ENCODE data around the gene PRXL2B. TPM values are rescaled to one million over a fixed set of nuclear protein-coding genes. Genes with fewer than 3 reads are reported as not detected.

PRXL2B gene
- total RNA-seq, 4 donors from 2014 or later, result 0.52 to 2.7 (median 1.1) TPM

DNA sequence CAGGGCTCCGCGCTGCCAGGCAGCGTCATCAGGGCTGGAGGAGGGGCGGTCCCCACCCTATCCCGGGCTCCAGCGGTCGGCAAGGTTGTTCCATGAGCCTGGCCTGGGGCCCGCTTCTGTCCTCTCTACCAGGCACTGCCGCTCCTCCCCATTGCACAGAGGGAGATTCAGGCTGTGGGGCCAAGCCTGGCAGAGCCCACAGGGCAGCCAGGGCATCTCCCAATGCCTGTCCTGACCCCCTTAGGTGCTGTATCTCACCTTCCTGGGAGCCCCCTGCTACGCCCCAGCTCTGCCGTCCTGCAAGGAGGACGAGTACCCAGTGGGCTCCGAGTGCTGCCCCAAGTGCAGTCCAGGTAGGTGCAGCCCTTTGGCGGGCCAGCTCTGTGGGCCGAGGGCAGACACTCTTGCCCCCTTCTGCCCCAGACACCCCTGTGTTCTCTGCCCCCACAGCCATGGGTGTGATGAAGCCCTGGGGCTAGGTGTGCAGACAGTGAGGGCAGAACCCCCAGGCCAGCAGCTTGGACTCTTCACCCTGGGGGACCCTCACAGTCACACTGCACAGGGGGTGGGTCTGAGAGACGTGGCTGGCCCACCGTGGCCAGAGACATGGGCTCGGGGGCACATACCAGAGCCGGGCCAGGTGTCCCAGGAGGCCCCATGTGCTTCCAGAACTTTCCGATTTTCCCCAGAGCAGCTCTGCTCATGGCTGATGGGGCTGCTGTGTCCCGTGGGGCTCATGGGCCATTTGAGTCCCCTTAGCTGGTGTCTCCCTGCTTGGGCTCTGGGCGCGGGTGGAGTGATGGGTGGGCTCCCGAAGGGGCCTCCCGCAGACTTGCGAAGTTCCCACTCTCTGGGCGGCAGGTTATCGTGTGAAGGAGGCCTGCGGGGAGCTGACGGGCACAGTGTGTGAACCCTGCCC is 28.8 kb upstream of the PRXL2B start:
- Histone ChIP-seq H3K27ac (peak overlapping the region; percentile 71 to 87 (median 85)), H3K4me1 (peaks cover 7 to 21% of the 10 kb centered on the region in 2 donors), H3K36me3 (no peaks in the 10 kb centered on the region), H3K9me3 (no peaks in the 10 kb centered on the region), H3K4me3 (peak overlapping the region; percentile 68 to 96 (median 72)), H3K27me3 (peaks cover 0 to 4% (median 0%) of the 10 kb centered on the region in 3 donors)
- ATAC-seq (no peak), DNase-seq (no peak)
- TF ChIP-seq POLR2A (IDR thresholded peaks at IDR 0.05) (no peak), CTCF (IDR thresholded peaks at IDR 0.05 in 4 of 5, conservative IDR thresholded peaks at IDR 0.05 in 1 of 5) (no peak)
- in situ Hi-C loops (cut with MboI; ENCODE audit: low sequenced_read_pairs in 4 of 4) (no loop called here), intact Hi-C loops (cut with DNase I; ENCODE audit: low total_unique reads) (loop anchor here (10.0 kb wide), 1 partner anchor 87 kb away; no protein-coding TSS in a partner anchor)

DNA sequence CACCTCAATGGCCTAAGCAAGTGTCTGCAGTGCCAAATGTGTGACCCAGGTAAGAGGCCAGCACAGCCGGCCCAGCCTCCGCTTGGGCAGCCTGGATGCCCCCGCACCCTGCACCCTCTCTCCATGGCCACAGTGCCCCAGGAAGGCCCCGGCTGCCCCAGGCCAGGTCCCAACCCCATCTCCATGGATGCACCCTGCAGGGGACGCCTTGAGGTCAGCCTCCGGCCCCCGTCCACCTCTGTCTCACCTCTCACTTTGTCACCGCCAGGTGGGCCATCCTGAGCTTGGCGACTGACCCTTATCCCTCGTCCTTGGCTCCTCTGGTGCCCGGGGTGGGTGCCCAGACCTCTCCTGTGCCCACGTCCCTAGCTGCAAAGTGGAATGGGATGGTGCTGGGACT is 28.2 kb upstream of the PRXL2B start:
- in situ Hi-C loops (cut with MboI; ENCODE audit: low sequenced_read_pairs in 4 of 4) (no loop called here), intact Hi-C loops (cut with DNase I; ENCODE audit: low total_unique reads) (loop anchor here (10.0 kb wide), 1 partner anchor 86 kb away; no protein-coding TSS in a partner anchor)
- DNase-seq, result no peak
- no peaks in the 10 kb centered on the region for H3K36me3 ChIP-seq
- no peak overlapping the region for H3K27ac ChIP-seq
- no peaks in the 10 kb centered on the region for H3K9me3 ChIP-seq
- no peak overlapping the region for H3K4me3 ChIP-seq
- no peak for ATAC-seq
- peaks cover 7 to 21% of the 10 kb centered on the region in 2 donors for H3K4me1 ChIP-seq
- no peak for TF ChIP-seq POLR2A (IDR thresholded peaks at IDR 0.05)
- TF ChIP-seq CTCF (IDR thresholded peaks at IDR 0.05 in 4 of 5, conservative IDR thresholded peaks at IDR 0.05 in 1 of 5), result no peak
- H3K27me3 ChIP-seq, result peaks cover 0 to 4% (median 0%) of the 10 kb centered on the region in 3 donors

- DNase-seq (no peak), ATAC-seq (no peak)
- no peak for TF ChIP-seq POLR2A (IDR thresholded peaks at IDR 0.05)
- TF ChIP-seq CTCF (IDR thresholded peaks at IDR 0.05 in 4 of 5, conservative IDR thresholded peaks at IDR 0.05 in 1 of 5), result no peak
- H3K27me3 ChIP-seq, result peaks cover 0 to 4% (median 0%) of the 10 kb centered on the region in 3 donors
- in situ Hi-C loops (cut with MboI; ENCODE audit: low sequenced_read_pairs in 4 of 4) (no loop called here), intact Hi-C loops (cut with DNase I; ENCODE audit: low total_unique reads) (loop anchor here (10.0 kb wide), 1 partner anchor 86 kb away; no protein-coding TSS in a partner anchor)
- H3K4me1 ChIP-seq, result peaks cover 7 to 21% of the 10 kb centered on the region in 2 donors
- no peak overlapping the region for H3K27ac ChIP-seq
- no peaks in the 10 kb centered on the region for H3K9me3 ChIP-seq
- H3K4me3 ChIP-seq, result no peak overlapping the region
- no peaks in the 10 kb centered on the region for H3K36me3 ChIP-seq
Measured at GRCh38 chr1:2558861-2559260, 27.7 kb upstream of the PRXL2B start.

DNA sequence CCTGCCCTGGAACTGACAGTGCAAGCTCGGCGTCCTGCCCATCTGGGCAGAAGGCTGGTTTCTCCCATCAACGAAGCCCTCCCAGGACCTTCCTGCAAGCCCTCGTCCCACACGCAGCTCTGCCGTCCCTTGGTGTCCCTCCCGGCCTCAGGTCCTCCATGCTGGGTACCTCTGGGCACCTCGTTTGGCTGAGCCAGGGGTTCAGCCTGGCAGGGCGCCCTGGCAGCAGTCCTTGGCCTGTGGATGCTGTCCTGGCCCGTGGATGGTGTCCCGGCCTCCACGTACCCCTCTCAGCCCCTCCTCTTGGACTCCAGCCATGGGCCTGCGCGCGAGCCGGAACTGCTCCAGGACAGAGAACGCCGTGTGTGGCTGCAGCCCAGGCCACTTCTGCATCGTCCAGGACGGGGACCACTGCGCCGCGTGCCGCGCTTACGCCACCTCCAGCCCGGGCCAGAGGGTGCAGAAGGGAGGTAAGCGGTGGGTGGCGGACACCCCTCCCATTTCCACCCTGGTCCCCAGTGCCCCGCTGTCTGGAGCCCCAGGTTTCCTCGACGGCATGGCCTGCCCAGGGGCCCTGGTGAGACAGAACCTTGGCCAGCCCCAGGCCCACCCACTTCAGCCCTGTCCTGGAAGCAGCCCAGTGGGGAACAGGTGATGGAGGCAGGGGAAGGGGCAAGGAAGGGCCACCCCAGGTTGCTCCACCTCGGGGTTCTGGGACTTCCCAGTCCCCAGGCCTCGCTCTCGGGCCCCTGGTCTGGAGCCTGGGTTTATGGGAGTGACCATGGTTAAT is 26.9 kb upstream of the PRXL2B start:
- no peak for DNase-seq
- no peak for ATAC-seq
- in situ Hi-C loops (cut with MboI; ENCODE audit: low sequenced_read_pairs in 4 of 4) (no loop called here), intact Hi-C loops (cut with DNase I; ENCODE audit: low total_unique reads) (loop anchor here (10.0 kb wide), 1 partner anchor 85 kb away; no protein-coding TSS in a partner anchor)
- Histone ChIP-seq H3K36me3 (no peaks in the 10 kb centered on the region), H3K9me3 (no peaks in the 10 kb centered on the region), H3K4me3 (no peak overlapping the region), H3K4me1 (peaks cover 7 to 21% of the 10 kb centered on the region in 2 donors), H3K27me3 (peaks cover 0 to 4% (median 0%) of the 10 kb centered on the region in 3 donors), H3K27ac (no peak overlapping the region)
- TF ChIP-seq POLR2A (IDR thresholded peaks at IDR 0.05), result no peak

Measured in gastrocnemius medialis (tissue), 4 donors.